GM23248 (cell line): ENCODE data around the gene C2orf66.

Experiments used
- EZH2 ChIP-seq: fragments of 200-600 bp; sonication (generic); IDR thresholded peaks from 2 replicates; pipeline ENCODE4 v1.6.1; 2018; ENCODE audit warnings: antibody characterized with exemption, mild to moderate bottlenecking; ENCODE audit not compliant: insufficient read depth, poor library complexity, severe bottlenecking
- EZH2phosphoT487 ChIP-seq: fragments of 200-600 bp; sonication (generic); IDR thresholded peaks from 2 replicates; pipeline ENCODE4 v1.6.1; 2018; ENCODE audit warnings: antibody characterized with exemption, moderate library complexity, mild to moderate bottlenecking, low read depth; ENCODE audit not compliant: insufficient read depth

- TF ChIP-seq EZH2phosphoT487 (no peak), EZH2 (no peak)
These were observed 42.1 kb downstream of the C2orf66 start for GRCh38 chr2:196767101-196767500.
